ENCODE measurements around the gene KDM5B. TPM values are rescaled to one million over a fixed set of nuclear protein-coding genes. Genes with fewer than 3 reads are reported as not detected.

The KDM5B gene
- total RNA-seq, 1 experiment from 2014 or later, result 62.7 TPM

- DNase-seq, result no peak
- POLR2A ChIA-PET, result no interaction called here
- no peaks in the 10 kb centered on the region for H3K27me3 ChIP-seq (replicated peaks; ENCODE audit: control insufficient read depth, insufficient read depth, low read length)
- BruUV-seq (replicated peaks), result no TSS peak
- H3K9me3 ChIP-seq, result no peaks in the 10 kb centered on the region
- no peaks in the 10 kb centered on the region for H3K27me3 Mint-ChIP-seq (ENCODE audit: insufficient read depth, unreplicated experiment)
- peaks cover 18% of the 10 kb centered on the region for H3K4me1 Mint-ChIP-seq (ENCODE audit: low read depth, unreplicated experiment)
- TF ChIP-seq, protein P1, sequence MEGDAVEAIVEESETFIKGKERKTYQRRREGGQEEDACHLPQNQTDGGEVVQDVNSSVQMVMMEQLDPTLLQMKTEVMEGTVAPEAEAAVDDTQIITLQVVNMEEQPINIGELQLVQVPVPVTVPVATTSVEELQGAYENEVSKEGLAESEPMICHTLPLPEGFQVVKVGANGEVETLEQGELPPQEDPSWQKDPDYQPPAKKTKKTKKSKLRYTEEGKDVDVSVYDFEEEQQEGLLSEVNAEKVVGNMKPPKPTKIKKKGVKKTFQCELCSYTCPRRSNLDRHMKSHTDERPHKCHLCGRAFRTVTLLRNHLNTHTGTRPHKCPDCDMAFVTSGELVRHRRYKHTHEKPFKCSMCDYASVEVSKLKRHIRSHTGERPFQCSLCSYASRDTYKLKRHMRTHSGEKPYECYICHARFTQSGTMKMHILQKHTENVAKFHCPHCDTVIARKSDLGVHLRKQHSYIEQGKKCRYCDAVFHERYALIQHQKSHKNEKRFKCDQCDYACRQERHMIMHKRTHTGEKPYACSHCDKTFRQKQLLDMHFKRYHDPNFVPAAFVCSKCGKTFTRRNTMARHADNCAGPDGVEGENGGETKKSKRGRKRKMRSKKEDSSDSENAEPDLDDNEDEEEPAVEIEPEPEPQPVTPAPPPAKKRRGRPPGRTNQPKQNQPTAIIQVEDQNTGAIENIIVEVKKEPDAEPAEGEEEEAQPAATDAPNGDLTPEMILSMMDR (IDR thresholded peaks at IDR 0.05; ENCODE audit: insufficient read depth in 1 of 2, low read depth in 1 of 2, low read length in 1 of 2, severe bottlenecking in 1 of 2, unreplicated experiment in 1 of 2), result no peak
- peaks cover 5% of the 10 kb centered on the region for H3K36me3 Mint-ChIP-seq (ENCODE audit: insufficient read depth, unreplicated experiment)
- H3K4me3 Mint-ChIP-seq (ENCODE audit: unreplicated experiment), result no peak overlapping the region
- H3K27ac Mint-ChIP-seq (ENCODE audit: unreplicated experiment), result no peak overlapping the region
- H3K4me3 ChIP-seq (ENCODE audit: low read depth, low read length), result no peak overlapping the region
- no peaks in the 10 kb centered on the region for H3K9me3 Mint-ChIP-seq (ENCODE audit: unreplicated experiment)
- no peaks in the 10 kb centered on the region for H3K36me3 ChIP-seq (ENCODE audit: control insufficient read depth, insufficient read depth, low read length)
- intact Hi-C loops (cut with micrococcal nuclease; ENCODE audit: unreplicated experiment), result no loop called here
- H3K4me1 ChIP-seq, result peaks cover 22% of the 10 kb centered on the region
- CTCF ChIA-PET, result no interaction called here
These were observed 17.5 kb upstream of the KDM5B start for GRCh38 chr1:202825748-202826147.

DNA sequence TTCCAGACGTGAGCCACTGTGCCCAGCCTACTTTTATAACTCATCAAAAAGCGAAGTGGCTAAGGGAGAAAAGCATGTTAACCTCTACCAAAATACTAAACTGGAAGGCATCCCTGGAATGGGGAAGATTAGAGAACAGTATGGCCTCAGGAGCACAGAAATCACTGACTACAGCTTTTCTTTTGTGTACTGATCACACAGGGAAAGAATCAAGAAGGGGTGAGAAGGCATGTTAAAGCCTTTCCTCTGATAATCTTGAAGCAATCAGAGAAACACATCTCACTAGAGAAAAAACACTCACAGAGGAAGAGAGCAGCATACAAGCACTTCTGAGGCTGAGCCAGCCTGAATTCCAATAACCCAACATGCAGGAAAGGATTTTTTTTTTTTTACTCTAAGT, 13.2 kb upstream of the KDM5B start:
- DNase-seq, result peak in 1 of 2 experiments; percentile 52
- Histone ChIP-seq H3K36me3 (ENCODE audit: control insufficient read depth, insufficient read depth, low read length) (no peaks in the 10 kb centered on the region), H3K9me3 (no peaks in the 10 kb centered on the region), H3K4me3 (ENCODE audit: low read depth, low read length) (no peak overlapping the region), H3K4me1 (peaks cover 41% of the 10 kb centered on the region), H3K27me3 (replicated peaks; ENCODE audit: control insufficient read depth, insufficient read depth, low read length) (no peaks in the 10 kb centered on the region)
- peaks cover 13% of the 10 kb centered on the region for H3K36me3 Mint-ChIP-seq (ENCODE audit: insufficient read depth, unreplicated experiment)
- TF ChIP-seq, protein P1 (IDR thresholded peaks at IDR 0.05; ENCODE audit: insufficient read depth in 1 of 2, low read depth in 1 of 2, low read length in 1 of 2, severe bottlenecking in 1 of 2, unreplicated experiment in 1 of 2), result no peak
- peaks cover 3% of the 10 kb centered on the region for H3K27me3 Mint-ChIP-seq (ENCODE audit: insufficient read depth, unreplicated experiment)
- ChIA-PET CTCF (no interaction called here), POLR2A (interaction anchor here (0.7 to 1.5 kb wide), 3 partner anchors 10 to 805 kb away, joined by 3 to 5 read pairs (median 4); partner anchors contain the start of gene PCAT6)
- BruUV-seq (replicated peaks), result no TSS peak
- peaks cover 39% of the 10 kb centered on the region for H3K4me1 Mint-ChIP-seq (ENCODE audit: low read depth, unreplicated experiment)
- H3K27ac Mint-ChIP-seq (ENCODE audit: unreplicated experiment), result peak overlapping the region; percentile 81
- no peaks in the 10 kb centered on the region for H3K9me3 Mint-ChIP-seq (ENCODE audit: unreplicated experiment)
- intact Hi-C loops (cut with micrococcal nuclease; ENCODE audit: unreplicated experiment), result no loop called here
- H3K4me3 Mint-ChIP-seq (ENCODE audit: unreplicated experiment), result peak overlapping the region; percentile 12

DNA sequence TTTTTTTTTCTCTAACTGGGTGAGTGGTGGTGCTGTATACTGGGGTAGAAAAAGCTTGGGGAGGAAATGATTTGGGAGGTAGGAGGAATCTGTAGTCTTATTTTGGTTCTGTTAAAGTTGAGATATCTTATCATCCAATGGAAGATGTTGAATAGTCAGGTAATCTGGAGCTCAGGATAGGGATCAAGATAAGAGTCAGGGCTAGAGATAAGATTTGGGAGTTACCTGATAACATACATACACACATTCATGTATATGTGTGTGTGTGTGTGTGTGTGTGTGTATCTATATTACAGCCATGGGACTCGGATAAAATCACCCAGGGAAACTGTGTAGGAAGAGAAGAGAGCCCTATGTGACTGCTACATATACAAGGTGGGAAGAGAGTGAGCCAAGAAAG, 10.6 kb upstream of the KDM5B start:
- Histone ChIP-seq H3K27me3 (replicated peaks; ENCODE audit: control insufficient read depth, insufficient read depth, low read length) (no peaks in the 10 kb centered on the region), H3K36me3 (ENCODE audit: control insufficient read depth, insufficient read depth, low read length) (no peaks in the 10 kb centered on the region), H3K9me3 (no peaks in the 10 kb centered on the region), H3K4me3 (ENCODE audit: low read depth, low read length) (no peak overlapping the region), H3K4me1 (peaks cover 45% of the 10 kb centered on the region)
- peaks cover 13% of the 10 kb centered on the region for H3K36me3 Mint-ChIP-seq (ENCODE audit: insufficient read depth, unreplicated experiment)
- H3K4me3 Mint-ChIP-seq (ENCODE audit: unreplicated experiment), result peak overlapping the region; percentile 6
- peaks cover 3% of the 10 kb centered on the region for H3K27me3 Mint-ChIP-seq (ENCODE audit: insufficient read depth, unreplicated experiment)
- ChIA-PET CTCF (no interaction called here), POLR2A (no interaction called here)
- intact Hi-C loops (cut with micrococcal nuclease; ENCODE audit: unreplicated experiment), result no loop called here
- DNase-seq, result peak in 1 of 2 experiments; percentile 44
- TF ChIP-seq, protein P1 (IDR thresholded peaks at IDR 0.05; ENCODE audit: insufficient read depth in 1 of 2, low read depth in 1 of 2, low read length in 1 of 2, severe bottlenecking in 1 of 2, unreplicated experiment in 1 of 2), result no peak
- H3K9me3 Mint-ChIP-seq (ENCODE audit: unreplicated experiment), result no peaks in the 10 kb centered on the region
- H3K27ac Mint-ChIP-seq (ENCODE audit: unreplicated experiment), result peak overlapping the region; percentile 40
- no TSS peak for BruUV-seq (replicated peaks)
- H3K4me1 Mint-ChIP-seq (ENCODE audit: low read depth, unreplicated experiment), result peaks cover 37% of the 10 kb centered on the region
